ENCODE results near the gene ALX4. TPM values are rescaled to one million over a fixed set of nuclear protein-coding genes. Genes with fewer than 3 reads are reported as not detected.

ALX4 gene
- polyA plus RNA-seq, 1 experiment = not detected

DNA sequence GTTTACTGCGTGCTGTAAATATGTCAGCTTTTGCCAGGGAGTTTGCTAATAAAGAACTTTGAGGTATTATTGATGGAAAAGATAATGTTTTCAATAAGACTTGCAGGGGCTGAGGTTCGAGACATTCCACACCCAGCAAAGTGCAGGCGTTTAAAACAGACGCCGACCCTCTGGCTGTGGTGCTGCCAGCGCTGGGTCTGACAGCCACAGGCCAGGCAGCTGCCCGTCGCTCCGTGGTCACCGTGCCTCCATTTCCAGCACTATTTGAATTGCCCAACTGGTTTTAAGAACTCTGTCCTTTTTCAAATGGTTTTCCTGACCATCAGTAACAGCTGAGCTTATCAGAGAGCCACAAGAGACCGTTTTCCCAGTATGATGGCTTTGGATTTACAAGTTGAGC is 28.1 kb upstream of the ALX4 start:
- Histone ChIP-seq H3K27me3 (ENCODE audit: control insufficient read depth, insufficient read depth, low read length) (peaks cover 72% of the 10 kb centered on the region), H3K27ac (ENCODE audit: low read depth, low read length) (no peak overlapping the region), H3K9me3 (ENCODE audit: control insufficient read depth, insufficient read depth, low read length) (no peaks in the 10 kb centered on the region; the same call in 1 of the 2 replicates), H3K4me3 (ENCODE audit: low read depth, low read length) (no peak overlapping the region)
- CTCF ChIA-PET = no interaction called here
- DNase-seq (ENCODE audit: low read depth, low spot score) = no peak
- POLR2A ChIA-PET = no interaction called here
- TF ChIP-seq, protein P1, sequence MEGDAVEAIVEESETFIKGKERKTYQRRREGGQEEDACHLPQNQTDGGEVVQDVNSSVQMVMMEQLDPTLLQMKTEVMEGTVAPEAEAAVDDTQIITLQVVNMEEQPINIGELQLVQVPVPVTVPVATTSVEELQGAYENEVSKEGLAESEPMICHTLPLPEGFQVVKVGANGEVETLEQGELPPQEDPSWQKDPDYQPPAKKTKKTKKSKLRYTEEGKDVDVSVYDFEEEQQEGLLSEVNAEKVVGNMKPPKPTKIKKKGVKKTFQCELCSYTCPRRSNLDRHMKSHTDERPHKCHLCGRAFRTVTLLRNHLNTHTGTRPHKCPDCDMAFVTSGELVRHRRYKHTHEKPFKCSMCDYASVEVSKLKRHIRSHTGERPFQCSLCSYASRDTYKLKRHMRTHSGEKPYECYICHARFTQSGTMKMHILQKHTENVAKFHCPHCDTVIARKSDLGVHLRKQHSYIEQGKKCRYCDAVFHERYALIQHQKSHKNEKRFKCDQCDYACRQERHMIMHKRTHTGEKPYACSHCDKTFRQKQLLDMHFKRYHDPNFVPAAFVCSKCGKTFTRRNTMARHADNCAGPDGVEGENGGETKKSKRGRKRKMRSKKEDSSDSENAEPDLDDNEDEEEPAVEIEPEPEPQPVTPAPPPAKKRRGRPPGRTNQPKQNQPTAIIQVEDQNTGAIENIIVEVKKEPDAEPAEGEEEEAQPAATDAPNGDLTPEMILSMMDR (IDR thresholded peaks at IDR 0.05; ENCODE audit: low read depth, low read length) = no peak

DNA sequence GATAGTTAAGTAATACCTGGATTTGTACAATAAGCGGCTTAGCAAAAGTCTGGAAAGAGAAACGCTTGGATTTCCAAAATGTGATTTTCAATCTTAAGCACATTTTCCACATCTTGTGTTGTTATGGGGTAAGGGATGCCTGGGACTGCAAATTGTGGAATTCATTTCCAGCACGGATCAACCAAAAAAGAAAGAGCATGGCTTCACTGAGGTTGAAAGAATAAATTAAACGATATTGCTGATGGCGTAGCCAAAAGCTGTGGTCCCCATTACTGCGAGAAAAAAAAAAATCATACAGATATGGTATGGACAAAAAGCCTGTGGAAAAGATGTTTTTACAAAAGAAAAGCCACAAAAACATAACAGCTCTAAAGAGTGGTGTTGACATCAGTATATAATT is 26.0 kb upstream of the ALX4 start:
- Histone ChIP-seq H3K4me3 (ENCODE audit: low read depth, low read length) (no peak overlapping the region), H3K27ac (ENCODE audit: low read depth, low read length) (no peak overlapping the region), H3K27me3 (ENCODE audit: control insufficient read depth, insufficient read depth, low read length) (peaks cover 79% of the 10 kb centered on the region), H3K9me3 (ENCODE audit: control insufficient read depth, insufficient read depth, low read length) (no peaks in the 10 kb centered on the region; the same call in 1 of the 2 replicates)
- CTCF ChIA-PET = no interaction called here
- POLR2A ChIA-PET = no interaction called here
- TF ChIP-seq, protein P1 (IDR thresholded peaks at IDR 0.05; ENCODE audit: low read depth, low read length) = no peak
- no peak for DNase-seq (ENCODE audit: low read depth, low spot score)

DNA sequence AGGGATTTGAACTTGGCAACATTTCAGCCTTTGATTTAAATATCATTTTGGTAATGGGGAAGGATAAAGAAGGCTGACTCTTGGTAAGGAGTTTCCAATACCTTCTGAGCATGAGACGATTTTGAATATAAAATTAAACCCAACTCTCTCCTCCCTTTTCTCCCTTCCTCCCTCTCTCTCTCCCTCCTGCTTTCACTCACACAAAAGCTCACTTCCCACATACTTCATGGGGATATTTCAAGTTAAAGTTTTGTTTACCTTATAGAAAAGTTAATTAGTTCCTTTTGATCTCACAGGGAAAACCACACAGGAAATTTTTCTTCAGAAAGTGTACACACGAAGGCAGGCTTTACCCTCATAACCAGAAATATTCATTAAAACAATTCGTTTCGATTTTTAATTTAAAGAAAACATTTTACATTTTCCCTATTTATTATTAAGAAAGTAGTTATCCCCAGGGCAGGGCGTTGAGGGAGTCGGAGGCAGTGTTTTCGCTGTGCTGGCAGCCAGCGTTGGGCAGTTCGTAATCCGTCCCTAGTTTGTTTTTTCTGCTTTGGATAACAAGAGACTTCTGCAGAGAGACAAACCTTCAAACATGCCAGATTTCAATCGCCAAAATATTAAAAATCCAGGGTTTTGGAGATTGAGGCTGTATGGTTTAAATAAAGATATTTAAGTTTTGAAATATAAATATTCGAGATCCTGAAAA is 25.3 kb upstream of the ALX4 start:
- ChIA-PET CTCF (no interaction called here), POLR2A (no interaction called here)
- TF ChIP-seq, protein P1 (IDR thresholded peaks at IDR 0.05; ENCODE audit: low read depth, low read length) = no peak
- peaks cover 78% of the 10 kb centered on the region for H3K27me3 ChIP-seq (ENCODE audit: control insufficient read depth, insufficient read depth, low read length)
- no peaks in the 10 kb centered on the region; the same call in 1 of the 2 replicates for H3K9me3 ChIP-seq (ENCODE audit: control insufficient read depth, insufficient read depth, low read length)
- DNase-seq (ENCODE audit: low read depth, low spot score) = no peak
- H3K27ac ChIP-seq (ENCODE audit: low read depth, low read length) = no peak overlapping the region
- H3K4me3 ChIP-seq (ENCODE audit: low read depth, low read length) = no peak overlapping the region

DNA sequence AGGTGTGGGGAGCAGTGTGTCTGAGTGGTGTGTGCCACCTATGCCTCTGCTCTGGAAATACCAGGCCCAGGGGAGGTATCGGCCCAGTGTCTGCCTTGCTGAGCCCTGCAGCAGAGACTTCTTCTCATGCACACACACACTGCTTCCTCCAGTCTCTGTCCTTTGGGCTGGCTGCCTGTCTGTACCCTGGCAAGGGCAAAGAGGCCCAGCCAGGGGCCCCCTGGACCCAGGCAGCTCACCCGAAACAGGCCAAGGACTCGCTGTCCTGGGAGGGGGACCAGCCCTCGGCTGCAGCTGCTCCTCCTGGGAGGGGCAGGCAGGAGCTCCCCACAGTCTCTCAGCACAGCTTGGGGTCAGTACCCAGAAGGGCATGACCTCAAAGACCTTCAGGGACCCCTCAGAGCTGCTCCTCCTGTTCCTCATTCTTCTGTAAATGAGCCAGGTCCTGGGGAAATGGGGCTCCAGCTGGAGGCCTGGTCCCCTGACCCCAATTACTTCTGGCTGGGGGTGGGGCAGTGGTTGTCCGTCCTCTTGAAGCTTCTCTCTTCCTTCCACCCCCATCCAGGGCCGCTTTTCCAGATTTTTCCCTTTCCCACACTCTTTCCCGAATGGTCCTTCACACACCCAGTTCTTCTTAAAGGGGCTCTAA is 24.5 kb upstream of the ALX4 start:
- CTCF ChIA-PET = no interaction called here

More for the DNA sequence above, 24.5 kb upstream of the ALX4 start:
- POLR2A ChIA-PET = no interaction called here
- DNase-seq (ENCODE audit: low read depth, low spot score) = no peak
- Histone ChIP-seq H3K9me3 (ENCODE audit: control insufficient read depth, insufficient read depth, low read length) (no peaks in the 10 kb centered on the region; the same call in 1 of the 2 replicates), H3K4me3 (ENCODE audit: low read depth, low read length) (no peak overlapping the region), H3K27me3 (ENCODE audit: control insufficient read depth, insufficient read depth, low read length) (peaks cover 80% of the 10 kb centered on the region), H3K27ac (ENCODE audit: low read depth, low read length) (no peak overlapping the region)
- TF ChIP-seq, protein P1 (IDR thresholded peaks at IDR 0.05; ENCODE audit: low read depth, low read length) = no peak
